T-helper 2 cell (primary cell): Measurements from ENCODE around the gene RMND5A.
"Not testable (repeated sequence)": the region's sequence is repeated elsewhere in the genome, so short reads cannot be mapped to it uniquely, and the experiment has no call there.

Source experiments
- DNase-seq, 5 experiments: peaks; one replicate each; pipeline versions ENCODE4 v3.0.0 to v3.0.0-alpha.2; 2012 to 2022
- total RNA-seq, 2 donors: gene quantifications; one replicate each; lab custom pipeline; 2026; lab: John Stamatoyannopoulos, UW

Gene RMND5A
- total RNA-seq: 91.2 to 108 reads per million in 2 donors

DNA sequence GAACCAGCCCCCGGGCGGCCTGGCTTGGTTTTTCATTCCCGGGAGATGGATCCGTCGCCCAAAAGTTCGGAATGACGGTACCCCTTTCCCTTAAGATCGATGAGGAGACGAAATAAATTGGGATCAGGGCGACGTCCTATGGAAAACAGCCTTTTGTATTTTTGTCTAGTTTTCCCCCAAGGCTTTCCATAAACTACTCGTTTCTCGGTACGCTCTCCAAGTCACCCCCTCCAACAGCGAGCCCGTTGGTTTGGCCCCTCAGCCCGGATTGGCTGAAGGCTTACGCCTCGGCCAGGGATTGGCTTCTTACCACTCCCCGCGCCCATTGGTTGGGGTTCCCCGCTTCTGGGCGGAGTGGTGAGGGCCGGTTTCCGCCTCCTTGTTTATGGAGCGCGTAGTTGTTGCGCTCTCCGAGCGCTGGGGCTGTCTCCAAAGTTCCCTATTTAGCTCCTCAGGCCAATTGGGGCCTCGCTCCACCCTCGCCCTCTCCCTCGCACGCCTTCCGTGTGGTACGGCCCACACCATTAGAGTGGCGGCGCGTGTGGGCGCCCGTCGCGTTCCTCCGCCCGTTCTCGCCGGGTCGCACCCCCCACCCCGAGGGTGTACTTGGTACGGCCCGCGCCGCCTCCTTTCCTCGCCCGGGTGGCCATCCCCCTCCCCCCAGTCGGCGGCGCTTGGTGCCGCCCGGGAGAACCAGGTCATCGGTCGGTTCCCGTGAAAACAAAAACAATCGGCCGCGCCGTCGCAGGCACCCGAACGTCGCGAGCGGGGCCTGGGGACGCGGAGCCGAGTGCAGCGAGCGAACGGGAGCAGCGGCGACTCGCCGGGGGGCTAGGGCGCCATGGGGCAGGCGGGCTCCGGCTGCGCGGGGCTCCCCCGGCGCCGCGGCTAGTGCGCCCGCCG is at the start of gene RMND5A:
Gene RMND5A (plus strand): TSS at position 655 of the 903 bp plus-strand sequence. CDS start 377 bp downstream, outside the sequence.
- peak; percentile 86 to 96 (median 90) for DNase-seq

GRCh38 chr2:86671337-86671981 is 48.6 kb upstream of the RMND5A start:
- DNase-seq: no peak

- DNase-seq: no peak
Observed at GRCh38 chr2:86672027-86672545, 48.0 kb upstream of the RMND5A start.

GRCh38 chr2:86673011-86673410 is 47.1 kb upstream of the RMND5A start:
- no peak for DNase-seq

- DNase-seq: no peak
Observed at GRCh38 chr2:86673986-86674670, 46.0 kb upstream of the RMND5A start.

GRCh38 chr2:86675104-86675503 is 45.0 kb upstream of the RMND5A start:
- DNase-seq: no peak

DNA sequence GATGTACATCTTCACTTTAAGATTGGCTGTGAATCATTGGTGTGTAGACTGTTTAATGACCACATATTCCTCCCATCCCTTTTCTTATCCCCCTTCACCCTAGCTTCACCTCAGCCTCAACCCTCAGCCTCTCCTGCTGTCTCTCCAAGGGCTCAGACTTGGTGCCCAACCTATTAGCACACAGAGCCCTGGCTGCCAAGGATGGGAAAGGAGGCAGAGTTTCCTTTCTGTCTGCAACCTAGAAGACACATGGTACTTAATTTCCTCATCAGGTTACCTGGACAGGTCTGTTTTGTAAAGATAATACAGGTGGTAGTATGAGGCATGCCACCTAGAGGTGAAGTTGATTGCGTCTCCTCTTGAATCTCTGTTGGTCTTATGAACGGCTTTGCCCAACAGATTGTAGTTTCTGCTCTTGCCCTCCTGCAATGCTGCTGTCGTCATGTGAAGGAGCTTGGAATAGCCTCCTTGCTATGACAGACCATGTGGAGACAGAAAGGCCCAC is 44.5 kb upstream of the RMND5A start:
- peak in 1 of 5 experiments; percentile 13 for DNase-seq

DNA sequence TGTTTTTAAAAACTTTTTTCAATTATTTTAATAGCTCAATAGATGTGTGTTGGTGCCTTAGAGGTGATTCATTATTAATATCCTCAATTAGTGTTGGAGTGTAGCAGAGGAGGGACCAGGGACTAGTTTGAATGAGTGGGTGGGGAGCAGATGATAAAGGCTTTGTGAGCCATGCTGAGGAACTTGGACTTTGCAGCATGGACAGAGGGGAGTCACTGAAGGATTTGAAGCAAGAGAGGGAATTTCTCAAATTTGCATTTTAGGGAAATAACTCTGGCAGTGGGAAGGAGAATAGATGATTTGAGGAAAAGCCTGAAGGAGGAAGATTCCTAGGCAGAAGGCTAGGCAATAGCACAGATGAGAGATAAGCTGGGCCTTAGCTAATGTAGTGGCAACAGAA is 42.3 kb upstream of the RMND5A start:
- DNase-seq: no peak

DNA sequence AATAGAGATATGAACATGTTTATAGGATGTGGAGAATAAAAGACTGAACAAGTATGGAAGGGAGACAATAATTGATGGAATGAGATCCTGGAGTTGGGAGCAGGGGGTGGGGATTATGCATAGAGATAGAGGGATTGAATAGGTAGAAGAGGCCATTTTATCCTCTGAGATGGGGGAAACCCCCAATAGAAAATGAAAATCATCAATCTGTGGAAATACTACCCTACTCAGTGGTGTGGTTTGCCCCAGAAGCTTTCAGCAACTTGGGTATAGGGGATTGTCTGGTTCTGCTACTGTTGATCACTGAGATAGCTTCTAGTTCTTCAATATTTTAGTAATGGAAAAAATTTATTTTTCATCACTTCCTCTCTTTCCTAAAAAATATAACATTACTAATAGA is 41.1 kb upstream of the RMND5A start:
- DNase-seq: no peak

DNA sequence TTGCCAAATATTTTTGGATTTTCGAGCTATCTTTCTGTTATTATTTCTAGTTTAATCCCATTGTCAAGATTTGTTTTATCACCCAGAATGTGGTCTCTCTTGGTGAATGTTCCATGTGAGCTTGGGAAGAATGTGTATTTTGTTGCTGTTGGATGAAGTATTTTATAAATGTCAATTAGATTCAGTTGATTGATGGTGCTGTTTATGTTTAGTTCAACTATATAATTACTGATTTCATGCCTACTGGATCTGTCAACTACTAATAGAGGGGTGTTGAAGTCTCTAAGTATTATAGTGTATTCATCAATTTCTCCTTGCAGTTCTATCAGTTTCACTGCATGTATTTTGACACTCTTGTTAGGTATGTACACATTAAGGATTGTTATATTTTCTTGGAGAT is 34.7 kb upstream of the RMND5A start:
- no peak for DNase-seq

DNA sequence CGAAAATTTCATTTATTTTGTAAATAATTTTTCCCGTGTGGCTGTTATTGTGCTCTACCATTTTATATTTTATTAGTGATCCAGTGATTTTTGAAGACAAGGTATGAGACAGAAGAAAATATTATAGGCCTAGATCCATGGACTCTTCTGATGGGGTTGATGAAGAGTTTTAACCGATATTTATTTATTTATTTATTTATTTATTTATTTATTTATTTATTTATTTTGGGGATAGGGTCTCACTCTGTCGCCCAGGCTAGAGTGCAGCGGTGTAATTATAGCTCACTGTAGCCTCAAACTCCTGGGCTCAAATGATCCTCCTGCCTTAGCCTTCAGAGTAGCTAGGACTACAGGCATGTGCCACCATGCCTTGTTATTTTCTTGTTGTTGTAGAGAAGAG is 33.6 kb upstream of the RMND5A start:
- no peak for DNase-seq

- DNase-seq: no peak
Observed at GRCh38 chr2:86686905-86687304, 33.2 kb upstream of the RMND5A start.

- DNase-seq: no peak
Observed at GRCh38 chr2:86695053-86695691, 24.9 kb upstream of the RMND5A start.

- no peak for DNase-seq
Observed at GRCh38 chr2:86697551-86698104, 22.5 kb upstream of the RMND5A start.

GRCh38 chr2:86700690-86701089 is 19.4 kb upstream of the RMND5A start:
- DNase-seq: no peak

DNA sequence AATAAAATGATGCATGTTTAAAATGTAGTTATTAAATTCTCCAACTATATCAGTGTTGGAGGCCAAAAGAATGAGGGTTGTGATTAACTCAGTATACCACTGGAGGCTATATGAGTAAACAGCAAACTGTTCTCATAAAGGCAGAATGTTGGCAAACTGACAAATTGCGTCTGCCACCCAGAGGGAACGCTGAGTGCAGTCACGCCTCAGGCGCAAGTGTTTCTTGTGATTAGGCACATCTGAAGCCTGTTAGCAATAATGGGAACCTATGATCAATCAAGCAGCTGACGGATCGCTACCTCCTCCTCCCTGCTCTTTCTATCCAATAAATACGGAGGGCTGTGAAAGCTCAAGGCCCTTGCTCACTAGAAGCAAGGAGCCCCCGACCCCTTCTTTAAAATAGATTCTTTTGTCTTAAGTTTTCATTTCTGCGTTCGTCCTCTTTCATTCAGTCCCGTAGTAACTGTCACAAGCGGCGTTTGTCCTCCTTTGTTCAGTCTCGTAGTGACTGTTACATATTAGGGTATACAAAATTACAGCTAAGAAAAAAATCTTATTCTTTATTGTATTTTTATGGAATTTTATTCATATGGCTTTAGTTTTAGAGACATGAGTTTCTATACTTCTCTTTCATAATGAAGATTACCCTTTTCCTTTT is 16.3 kb upstream of the RMND5A start:
- no peak for DNase-seq

DNA sequence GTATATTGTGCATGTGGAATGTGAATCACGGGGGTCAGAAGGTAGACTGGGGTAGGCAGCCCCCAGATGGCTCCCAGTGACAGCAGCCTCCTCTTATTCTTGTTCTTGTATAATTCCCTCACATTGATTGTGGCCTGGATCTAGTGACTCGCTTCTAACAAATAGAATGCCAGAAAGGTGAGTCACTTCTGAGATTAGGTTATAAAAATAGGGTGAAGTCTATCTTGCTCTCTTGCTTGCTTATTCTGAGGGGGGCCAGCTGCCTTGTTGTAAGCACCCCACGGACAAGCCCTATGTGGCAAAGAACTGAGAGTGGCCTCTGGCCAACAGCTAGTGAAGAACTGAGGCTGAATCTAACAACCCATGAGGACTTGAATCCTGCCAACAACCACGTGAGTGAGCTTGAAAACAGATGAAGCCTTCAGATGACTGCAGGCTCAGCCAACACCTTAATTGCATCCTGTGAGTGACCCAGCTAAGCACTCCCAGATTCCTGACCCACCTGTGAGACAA is 15.6 kb upstream of the RMND5A start:
- no peak for DNase-seq

GRCh38 chr2:86706220-86706619 is 13.9 kb upstream of the RMND5A start:
- DNase-seq: no peak

GRCh38 chr2:86706935-86707334 is 13.2 kb upstream of the RMND5A start:
- DNase-seq: no peak

DNA sequence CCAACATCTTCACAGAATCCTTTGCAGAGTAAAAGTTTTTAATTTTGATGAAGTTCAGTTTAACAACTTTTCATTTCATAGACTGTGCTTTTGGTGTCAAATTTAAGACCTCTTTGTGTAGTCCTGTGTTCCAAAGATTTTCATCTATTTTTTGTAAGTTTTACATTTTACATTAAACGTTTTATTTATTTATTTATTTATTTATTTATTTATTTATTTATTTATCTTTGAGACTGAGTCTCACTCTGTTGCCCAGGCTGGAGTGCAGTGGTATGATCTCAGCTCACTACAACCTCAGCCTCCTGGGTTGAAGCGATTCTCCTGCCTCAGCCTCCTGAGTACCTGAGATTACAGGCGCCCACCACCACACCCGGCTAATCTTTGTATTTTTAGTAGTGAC is 12.0 kb upstream of the RMND5A start:
- DNase-seq: not testable (repeated sequence)

DNA sequence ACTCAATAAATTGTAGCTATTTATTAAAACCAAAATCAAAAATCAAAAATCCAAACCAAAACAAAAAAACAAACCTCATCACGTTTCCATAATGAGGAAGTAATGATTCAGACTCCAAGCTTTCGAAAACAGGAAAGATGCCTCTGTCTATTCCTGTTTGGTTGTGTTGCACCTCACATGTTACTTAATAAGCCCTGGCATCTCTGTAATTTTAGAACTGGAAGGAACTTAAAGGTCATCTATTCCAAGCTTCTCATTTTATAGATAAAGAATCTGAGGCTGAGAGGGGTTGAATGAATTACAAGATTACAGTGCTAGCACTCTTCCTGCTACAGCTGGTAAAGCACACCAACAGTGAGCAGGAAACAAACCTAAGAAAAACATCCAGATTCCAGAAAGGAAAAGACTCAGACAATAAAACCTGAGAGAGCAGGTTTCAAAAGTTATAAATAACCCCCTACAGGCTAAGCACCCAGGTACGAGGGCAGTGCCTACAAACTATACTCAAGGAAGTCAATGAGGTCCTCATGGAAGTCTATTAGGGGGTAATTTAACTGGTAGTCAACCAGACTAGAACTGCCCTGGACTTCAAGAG is 5.4 kb upstream of the RMND5A start:
- not testable (repeated sequence) for DNase-seq
